GM19455 (cell line): Measurements from ENCODE around the gene ANKRD23.
A peak's percentile ranks its signal among the peaks of the same experiment; 100 is the strongest.

Experiments
- ATAC-seq: cut with Tn5 transposase; IDR thresholded peaks from one replicate; pipeline ENCODE4 v1.9.1; 2021; ENCODE audit not compliant: unreplicated experiment

Gene ANKRD23

DNA sequence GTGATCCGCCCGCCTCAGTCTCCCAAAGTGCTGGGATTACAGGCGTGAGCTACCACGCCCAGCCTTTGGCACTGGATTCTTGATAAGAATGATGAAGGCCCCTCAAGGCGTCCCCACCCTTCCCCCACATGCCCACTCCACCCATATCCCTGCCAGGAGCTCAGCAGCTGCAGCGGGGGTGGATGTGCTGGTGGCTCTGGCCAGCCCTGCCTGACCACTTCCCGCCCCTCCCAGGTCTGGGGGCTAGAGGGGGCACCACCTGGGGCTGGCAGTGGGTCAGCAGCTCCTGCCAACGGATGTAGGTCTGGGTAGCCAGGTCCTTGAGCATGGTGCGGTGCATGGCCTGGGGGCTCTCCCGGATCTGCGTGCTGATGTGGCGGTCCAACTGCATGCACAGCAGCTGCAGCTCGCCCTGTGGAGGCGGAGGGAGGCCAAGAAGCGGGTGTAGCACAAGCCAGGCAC lies 33.8 kb upstream of the ANKRD23 start:
- no peak for ATAC-seq

GRCh38 chr2:96877042-96877451 lies 33.2 kb upstream of the ANKRD23 start:
- ATAC-seq, result no peak

GRCh38 chr2:96876269-96877041 lies 32.6 kb upstream of the ANKRD23 start:
- ATAC-seq, result no peak

DNA sequence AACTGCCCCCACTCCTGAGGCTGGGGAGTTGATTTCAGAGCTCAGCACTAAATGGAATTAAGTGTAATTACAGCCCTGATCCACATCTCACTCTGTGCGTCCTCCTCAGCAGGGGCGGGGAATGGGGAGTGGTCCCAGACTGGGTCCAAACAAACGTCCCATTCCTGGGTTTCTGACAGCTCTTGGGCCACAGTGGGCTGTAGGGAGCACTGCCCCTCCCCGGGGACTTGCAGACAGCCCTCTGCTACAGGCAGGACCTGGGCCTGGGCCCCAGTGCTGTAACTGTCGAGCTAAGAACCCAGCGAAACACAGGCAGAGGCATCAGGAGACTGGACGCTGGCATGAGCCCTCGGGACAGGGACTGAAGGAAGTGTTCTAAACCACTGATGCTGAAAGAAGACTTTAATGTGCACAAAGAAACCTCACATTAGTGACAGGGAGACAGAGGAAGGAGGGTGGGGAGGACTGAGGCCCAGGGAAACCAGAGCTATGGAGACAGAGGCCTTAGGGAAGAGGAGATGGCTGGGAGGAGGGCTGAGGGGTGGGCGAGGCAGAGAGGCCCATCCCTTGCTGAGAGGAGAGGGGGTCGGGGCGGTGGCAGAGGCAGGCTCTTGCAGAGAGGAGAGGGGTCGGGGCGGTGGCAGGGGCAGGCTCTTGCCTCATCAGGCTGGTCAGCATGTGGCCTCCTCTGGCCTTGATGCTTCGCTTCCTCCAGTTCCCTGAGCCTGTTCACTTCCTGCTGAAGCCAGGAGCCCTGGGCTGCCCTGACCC lies 31.9 kb upstream of the ANKRD23 start:
- ATAC-seq, result no peak

DNA sequence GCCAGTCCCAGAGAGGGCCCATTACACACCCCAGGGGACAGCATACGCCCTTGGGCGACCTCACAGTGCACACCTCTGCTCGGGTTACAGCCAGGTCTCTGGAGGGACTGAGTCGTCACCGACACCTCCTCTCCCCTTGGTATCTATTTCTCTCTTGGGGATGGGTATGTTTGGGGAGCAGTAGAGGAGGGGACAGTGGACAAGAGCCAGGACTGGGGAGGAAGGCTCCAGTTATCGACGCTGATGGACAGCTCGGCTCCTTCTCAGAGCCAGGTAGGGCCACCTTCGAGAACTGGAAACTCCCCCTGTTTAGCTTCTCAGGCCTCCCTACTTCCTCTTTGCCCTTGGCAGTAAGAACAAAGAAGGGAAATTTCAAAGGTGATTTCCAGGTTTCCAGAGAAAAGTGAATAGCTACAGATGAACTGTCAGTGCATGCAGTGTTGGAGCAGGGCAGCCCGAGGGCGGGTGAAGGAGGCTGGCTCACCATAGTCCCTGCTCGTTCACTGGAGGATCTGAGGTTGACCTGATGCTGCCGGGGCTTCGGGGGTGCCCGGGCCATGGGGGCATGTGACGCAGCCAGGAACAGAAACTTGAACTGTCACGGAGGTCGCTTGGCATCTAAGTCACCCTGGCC lies 30.5 kb upstream of the ANKRD23 start:
- ATAC-seq, result no peak

GRCh38 chr2:96873651-96874096 lies 29.9 kb upstream of the ANKRD23 start:
- no peak for ATAC-seq

GRCh38 chr2:96872591-96873349 lies 28.9 kb upstream of the ANKRD23 start:
- ATAC-seq, result no peak

GRCh38 chr2:96870626-96871255 lies 26.9 kb upstream of the ANKRD23 start:
- no peak for ATAC-seq

DNA sequence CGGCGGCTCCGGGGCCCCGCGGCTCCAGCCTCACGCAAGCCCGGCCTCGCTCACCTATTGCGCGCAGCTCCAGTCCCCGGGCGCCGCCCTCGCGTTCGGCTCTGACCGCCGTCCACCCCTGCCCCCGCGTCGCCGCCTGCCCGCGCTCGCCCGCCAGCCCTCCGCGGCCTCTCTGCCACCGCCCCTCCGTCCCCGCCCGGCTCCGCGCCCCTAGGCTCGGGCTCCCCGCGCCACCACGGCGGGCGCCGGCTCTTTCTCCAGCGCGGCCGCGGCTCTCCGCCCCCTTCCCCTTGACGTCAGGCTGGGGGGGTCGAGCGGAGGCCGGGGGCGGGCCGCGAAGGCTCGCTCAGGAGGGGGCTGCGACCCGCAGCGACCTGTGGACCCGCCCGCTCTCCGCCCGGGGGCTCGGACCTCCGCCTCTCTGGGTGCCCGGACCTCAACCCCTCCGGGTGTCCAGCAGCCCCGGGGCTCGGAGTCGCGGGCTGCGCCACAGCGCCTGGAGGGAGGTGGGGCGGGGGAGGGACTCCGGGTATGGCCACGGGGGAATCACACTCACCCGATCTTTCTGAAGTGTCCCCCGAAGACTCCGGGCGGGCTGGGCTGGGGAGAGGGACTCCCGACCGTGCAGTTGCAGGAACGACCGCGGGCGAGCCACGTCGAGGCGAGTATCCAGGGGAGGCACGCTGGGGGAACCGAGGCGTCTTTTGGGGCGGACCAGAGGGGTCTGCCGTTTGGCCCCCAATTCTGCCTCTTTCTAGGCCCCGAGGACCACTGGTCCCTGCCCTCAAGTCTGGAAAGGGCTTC lies 26.2 kb upstream of the ANKRD23 start, which contains the start of gene SEMA4C:
SEMA4C (minus strand) TSS at position 259 of the 804 bp plus-strand sequence. CDS start 2,194 bp downstream, outside the sequence.
- no peak for ATAC-seq

DNA sequence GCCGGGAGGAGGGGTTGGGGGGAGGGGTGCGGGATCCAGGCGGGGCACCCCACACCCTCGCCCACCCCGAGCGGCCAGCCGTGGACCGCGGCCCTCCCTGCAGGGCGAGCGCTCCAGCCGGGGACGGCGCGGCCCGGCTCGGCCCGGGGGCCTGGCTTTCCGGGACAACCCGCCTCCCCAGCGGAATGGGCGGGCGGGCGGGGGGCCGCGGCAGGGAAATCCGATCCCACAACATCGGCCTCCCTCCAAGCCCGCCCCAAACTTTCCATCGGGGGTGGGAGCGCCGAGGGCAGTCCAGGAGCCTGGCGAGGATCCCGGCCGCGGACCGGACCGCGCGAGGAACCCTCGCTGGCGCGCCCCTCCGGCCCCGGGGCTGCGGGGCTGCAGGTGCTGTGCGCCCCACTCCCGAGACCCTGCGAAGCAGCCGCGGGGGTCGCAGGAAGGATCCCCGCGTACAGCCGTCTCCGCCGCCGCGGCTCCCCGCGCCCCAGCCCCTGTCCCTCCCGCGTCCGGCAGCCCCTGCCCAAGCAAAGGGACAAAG lies 25.5 kb upstream of the ANKRD23 start:
- ATAC-seq, result peak; percentile 11

GRCh38 chr2:96868555-96869280 lies 24.9 kb upstream of the ANKRD23 start:
- peak; percentile 47 for ATAC-seq

- ATAC-seq, result no peak
These were observed 24.1 kb upstream of the ANKRD23 start for GRCh38 chr2:96867756-96868554.

DNA sequence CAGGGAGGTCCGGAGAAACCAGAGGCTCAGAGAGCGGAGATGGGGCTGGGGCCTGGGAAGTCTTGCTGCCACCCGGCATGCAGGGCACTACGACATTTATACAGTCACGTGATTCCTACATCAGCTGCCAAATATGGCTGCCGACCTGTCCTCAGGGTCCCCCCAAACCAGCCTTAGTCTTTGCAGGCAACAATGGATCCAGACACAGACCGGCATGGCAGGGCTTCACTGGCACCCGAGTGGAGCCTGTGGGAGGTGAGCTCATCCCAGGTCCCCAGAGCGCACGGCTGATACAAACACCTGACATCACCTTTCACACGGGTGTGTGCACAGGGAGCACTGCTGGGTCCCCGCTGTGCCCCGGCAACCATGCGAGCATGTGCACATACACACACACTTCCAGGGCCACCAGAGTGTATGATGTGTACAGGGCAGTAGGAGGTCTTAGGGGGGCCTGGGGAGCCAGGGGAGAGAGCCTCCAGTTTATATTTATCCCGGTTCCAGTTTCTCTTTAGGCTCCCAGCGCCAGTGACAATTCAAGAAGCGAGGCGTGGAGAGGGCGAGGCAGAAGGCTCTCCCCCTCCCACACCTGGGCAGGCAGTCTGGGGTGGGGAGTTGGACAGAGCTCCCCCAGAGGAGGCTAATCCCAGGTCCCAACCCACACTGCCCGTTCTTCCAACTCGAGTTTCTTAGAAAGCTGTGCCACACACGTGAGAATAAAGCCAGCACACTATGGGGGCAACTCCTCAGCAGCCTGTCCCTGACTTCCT lies 23.4 kb upstream of the ANKRD23 start:
- ATAC-seq, result no peak

GRCh38 chr2:96866586-96866985 lies 22.8 kb upstream of the ANKRD23 start:
- ATAC-seq, result no peak

- ATAC-seq, result no peak
These were observed 22.3 kb upstream of the ANKRD23 start for GRCh38 chr2:96866149-96866548.

GRCh38 chr2:96865654-96866053 lies 21.8 kb upstream of the ANKRD23 start:
- no peak for ATAC-seq
